Effector CD8-positive, alpha-beta T cell (primary cell): ENCODE data around the gene ASB10.

Source experiments
- DNase-seq: peaks from one replicate; lab custom pipeline; 2025; lab: John Stamatoyannopoulos, UW

The ASB10 gene

DNA sequence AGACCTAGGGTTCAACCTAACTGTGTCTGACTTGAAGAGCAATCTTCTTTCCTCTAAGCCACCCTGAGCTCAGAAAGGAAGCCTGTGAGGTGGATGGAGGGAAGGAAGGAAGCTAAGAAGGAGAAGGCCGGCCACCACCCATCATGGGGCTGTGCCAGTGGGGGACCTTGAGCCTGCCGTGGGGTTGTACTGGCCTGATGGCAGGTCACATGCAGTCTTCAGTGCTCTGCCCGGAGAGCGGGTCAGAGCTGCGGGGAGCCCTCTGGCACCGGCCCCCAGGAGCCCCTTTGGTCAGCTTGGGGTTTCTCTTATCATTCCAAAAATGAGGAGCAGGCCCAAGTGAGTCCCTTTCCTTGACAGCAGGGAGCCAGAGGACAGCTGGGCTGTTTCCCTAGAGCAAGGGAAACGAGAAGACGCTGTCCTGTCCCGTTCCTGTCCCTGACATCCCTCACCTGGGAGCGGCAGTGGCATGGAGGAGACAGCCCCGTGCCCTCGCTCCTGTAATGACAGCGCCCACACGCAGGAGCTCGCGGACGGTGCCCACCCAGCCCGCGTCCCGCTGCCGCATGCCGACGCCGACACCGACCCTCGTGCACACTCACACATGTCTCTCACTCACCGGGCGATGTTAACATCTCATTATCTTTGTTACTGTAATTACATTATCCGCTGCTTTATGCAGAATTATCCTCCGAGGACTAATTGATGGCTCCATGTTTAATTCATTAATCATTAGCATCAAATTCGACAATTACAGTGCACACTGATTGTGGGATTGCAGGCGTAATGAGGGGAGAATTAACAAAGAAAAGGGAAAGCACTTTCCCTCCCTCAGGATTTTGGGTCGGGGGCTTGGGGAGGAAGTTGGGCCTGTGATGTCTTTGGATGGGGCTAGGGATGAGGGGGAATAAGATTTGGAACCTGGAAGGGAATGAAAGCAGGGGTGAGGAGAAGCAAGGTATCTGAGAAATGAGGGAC, 50.9 kb downstream of the ASB10 start:
- no peak for DNase-seq

DNA sequence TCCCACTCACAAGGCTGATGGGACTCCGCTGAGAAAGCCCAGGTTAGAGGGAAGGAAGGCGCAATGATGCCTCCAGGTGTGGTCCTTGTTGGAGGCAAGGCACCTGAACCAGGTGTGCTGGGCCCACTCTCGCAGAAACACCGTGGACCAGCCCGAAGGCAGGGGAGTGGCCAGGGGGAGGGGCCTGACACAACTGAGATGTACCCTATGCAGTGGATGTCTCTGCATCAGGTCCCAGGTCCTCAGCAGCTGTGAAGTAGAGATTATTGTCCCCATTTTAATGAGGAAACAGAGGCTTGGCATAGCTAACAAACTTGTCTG, 51.6 kb downstream of the ASB10 start:
- DNase-seq: no peak

DNA sequence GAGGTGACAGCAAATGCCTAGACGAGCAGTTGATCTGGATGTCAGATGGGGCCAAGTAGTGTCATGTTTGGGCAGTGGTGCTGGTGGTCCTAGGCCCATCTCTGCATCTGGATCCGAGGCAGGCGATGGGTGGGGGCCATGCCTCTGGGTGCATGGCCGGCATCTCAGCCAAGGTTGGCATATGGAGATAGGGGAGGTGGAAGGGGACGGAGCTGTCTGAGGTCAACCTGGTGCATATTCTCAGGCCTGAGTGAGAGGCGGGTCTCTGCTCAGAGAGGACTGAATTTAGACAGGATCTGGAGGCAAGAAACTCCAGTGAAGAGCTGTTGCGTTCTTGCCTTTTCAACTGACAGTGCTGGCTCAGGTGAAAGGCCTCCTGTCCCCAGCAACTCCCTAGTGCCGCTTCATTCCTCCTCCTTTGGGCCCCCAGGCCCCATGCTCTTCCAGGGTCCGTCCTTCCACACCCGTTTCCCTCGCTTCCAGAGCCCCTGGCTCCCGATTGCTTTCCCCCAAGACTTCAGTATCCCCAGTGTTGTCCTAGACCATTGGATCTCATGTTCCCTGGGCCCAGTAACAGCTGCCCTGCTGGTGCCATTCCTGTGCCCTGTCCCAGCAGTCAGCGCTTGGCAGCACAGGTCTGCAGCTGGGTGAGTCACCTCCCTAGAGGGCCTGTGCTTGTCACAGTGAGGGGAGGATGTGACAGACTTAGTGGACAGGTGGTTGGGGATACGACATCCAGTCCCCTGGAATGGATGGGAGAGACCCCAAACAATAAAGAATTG, 52.1 kb downstream of the ASB10 start:
- DNase-seq: no peak

DNA sequence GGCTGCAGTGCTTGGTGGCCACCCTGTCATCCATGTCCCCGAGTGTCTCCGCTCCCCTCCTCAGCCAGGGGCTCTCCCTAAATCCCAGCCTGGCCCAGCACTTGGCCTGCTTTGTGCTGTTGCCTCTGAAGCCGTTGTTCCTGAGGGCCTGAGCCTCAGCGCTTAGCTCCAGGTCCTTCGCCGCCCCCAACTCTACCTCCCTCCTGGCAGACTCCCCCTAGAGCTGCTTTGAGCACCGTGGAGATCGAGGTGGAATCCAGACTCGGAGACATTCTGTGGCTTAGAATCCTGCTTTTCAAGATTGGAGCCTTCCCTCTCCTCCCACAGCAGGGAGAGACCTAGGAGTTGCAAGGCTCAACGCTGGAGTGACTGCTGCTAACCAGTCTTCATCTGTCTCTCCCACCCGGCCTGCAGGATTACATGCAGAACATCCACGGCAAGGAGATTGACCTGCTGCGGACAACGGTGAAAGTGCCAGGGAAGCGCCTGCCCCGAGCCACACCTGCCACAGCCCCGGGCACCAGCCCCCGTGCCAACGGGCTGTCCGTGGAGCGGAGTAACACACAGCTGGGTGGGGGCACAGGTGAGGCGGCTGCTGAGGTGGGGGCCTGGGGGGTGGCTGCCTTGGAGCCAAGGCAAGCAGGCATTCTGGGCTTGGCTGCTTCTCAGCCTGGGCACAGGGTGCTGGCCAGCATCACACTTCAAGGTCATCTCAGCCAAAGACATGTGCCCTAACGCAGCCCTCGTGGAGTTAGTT, 52.9 kb downstream of the ASB10 start:
- no peak for DNase-seq

DNA sequence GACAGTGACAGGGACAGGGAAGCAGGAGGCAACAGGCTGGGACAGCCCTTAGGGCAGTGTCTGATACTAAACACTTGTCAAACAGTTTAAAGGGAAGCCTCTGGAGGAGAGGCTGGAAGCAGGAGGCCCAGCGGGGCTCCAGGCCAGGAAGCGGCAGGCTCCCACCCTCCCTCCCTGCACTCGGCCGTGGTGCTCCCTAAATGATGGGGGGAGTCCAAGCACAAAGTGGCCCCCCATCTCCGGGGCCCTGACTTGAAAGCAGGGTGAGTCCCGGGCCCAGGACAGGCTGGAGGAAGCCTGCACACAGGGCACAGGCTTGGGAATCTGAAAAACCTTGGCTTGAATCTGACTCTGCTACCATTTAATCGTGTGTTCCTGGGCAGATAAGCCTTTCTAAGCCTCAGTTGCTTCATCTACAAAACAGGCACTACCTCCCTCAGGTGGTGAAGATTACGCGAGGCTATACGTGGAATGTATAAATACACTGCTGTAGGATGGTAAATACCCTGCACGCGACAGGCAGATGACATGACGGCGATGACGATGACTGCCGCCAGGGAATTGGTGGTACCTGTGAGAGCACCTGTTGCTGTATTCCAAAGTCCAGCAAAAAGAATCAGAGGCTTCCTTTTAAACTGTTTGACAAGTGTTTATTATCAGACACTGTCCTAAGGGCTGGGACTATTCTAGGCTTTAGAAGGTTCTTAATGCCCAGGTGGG, 53.6 kb downstream of the ASB10 start:
- no peak for DNase-seq

DNA sequence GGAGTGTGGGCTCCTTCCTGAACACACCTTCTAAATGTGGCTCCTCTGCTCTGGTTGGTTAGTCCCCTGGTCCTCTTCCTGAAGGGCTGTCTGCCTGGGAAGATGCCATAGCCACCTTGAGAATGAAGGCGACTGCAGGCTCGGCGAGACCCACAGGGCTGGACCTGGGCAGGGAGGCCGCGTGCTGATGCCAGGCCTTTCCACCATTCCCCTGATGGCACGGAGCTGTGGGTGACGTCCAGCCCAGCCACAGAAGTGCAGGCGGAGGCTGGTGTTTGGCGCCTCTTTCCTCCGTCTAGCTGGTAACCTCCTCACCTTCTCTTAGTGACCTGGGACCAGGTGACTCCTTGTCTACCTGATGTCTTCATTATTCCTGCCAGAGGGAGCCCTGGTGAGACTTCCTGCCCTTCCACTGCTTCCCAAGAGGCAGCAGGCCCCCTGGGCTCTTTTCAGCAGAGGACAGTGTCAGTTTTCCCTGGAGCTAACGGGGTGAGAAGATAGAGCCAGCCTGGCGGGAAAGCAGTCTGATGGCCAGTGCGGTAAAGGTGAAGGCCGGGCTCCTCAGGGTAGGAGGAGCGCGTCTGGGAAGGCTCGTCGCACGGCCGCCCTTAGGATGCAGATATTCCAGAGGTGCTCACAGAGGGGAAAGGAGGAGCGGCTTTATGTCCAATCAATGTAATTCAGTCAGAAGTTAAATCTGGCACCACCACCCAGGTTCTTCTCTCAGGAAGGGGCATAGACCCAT, 54.4 kb downstream of the ASB10 start:
- DNase-seq: no peak

DNA sequence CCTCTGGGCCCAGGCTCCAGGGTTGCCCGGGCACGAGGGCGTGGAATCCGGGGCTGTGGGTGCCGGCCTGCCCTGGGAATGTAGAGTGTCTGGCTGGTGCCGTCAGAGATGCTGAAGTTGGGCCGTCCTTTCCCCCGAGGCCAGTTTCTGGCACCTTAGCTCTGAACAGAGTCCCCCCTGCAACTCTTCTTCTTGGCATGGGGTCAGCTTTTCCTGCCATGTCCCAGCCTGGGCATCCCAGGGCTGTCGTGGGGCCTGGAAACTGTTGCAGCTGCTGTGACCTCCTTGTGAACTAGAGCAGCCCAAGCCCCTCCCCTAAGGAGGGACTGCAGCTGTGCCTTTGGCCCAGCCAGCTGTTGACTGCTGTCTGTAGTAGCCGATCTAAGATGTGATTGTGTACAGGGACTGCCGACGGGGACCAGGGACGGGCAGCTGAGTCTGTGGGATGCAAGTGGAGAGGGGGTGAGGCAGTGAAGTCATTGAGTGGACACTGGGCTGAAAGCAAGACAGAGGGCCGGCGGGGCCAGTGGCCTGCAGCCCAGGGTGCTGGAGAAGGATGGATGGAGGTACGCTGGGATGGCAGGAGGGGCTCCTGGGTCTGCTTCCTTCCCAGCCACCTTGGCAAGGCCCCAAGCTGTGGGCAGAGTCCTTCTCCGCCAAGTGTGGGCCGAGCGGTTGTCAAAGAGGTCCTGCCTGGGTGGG, 55.3 kb downstream of the ASB10 start:
- DNase-seq: no peak

DNA sequence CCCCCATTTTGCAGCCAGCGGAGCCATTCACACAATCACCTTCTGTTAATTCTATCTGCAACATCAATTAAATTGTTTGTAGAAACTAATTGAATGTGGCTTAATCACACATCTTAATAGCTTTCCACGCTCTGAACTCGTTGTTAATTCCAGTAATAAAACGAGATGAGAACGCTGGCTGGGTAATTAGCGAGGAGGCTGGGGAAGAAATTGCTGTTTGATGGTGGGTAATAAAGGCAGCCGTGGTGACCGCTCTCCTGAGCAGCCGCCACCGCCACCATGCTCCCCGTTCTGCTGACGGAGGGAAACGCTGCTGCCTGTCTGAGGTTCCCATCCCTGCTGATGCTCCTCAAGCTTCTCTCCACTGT, 55.8 kb downstream of the ASB10 start:
- no peak for DNase-seq

GRCh38 chr7:151130741-151131157, 56.3 kb downstream of the ASB10 start:
- no peak for DNase-seq

DNA sequence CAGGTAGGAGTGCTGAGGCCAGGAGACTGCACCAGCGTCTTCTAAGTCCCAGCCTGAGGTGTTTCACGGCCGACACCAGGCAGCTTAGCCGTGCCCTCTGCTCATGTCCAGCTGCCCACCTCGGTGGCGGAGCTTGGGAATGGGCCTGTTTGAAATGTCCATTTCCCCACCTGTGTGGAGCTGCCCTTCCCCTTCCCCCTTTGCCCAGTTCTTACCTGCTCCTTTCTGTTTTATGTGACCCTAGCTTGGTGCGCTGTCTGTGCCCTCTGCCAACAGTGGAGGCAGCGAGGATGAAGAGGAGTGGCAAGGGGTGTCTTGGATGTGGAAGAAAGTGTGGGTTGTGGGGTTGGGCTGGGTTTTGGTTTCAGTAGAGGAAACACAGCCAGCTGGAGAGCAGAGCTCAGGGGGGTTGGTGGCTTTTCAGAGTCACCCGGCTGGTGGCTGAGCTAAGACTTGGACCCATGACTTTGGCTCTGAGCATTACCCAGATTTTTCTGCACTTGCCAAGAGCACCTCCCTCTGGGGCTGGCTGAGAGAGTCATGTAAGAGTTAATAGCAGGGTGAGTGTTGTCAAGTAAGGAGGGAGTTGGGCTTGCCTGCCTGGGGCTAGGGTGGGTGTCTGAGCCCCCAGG, 57.0 kb downstream of the ASB10 start:
- no peak for DNase-seq

- DNase-seq: no peak
Observed at GRCh38 chr7:151129117-151129959, 57.7 kb downstream of the ASB10 start.

GRCh38 chr7:151128716-151129115, 58.3 kb downstream of the ASB10 start:
- no peak for DNase-seq

DNA sequence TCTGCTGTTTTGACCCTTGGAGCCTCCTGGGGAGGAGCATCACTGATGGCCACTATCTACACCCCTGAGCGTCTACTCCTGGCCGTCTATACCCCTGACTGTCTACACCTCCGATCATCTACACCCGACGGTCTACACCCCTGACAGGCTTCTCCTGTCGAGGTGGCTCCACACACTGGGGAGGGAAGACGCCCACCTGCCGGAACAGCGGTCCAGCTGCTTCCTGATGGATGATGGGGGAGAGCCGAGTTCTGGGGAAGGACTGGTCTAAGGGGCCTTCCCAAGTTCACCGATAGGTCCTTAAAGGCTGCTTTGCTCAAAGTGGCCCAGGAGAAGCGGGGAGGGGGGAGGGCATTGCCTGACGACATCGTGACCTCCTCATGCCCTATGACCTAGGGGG, 58.9 kb downstream of the ASB10 start:
- no peak for DNase-seq

- DNase-seq: no peak
Observed at GRCh38 chr7:151126491-151127137, 60.4 kb downstream of the ASB10 start.

- DNase-seq: no peak
Observed at GRCh38 chr7:151125846-151126481, 61.1 kb downstream of the ASB10 start.
